ENCODE results near the gene ARAP1.

ARAP1 gene

GRCh38 chr11:72635933-72636332 is 116.3 kb downstream of the ARAP1 start:
- DNase-seq (ENCODE audit: extremely low read depth, insufficient read length): no peak
- TF ChIP-seq CTCF (IDR thresholded peaks at IDR 0.05; ENCODE audit: insufficient read depth, low read length, poor library complexity, severe bottlenecking): no peak
- H3K4me3 ChIP-seq (replicated peaks; ENCODE audit: low read depth, low read length): no peak overlapping the region
- peaks cover 2% of the 10 kb centered on the region for H3K27me3 ChIP-seq (replicated peaks; ENCODE audit: control insufficient read depth, insufficient read depth, low read length)
- H3K36me3 ChIP-seq (ENCODE audit: control insufficient read depth, insufficient read depth, low read length): no peaks in the 10 kb centered on the region

- no peak for DNase-seq (ENCODE audit: extremely low read depth, insufficient read length)
- Histone ChIP-seq H3K4me3 (replicated peaks; ENCODE audit: low read depth, low read length) (no peak overlapping the region), H3K36me3 (ENCODE audit: control insufficient read depth, insufficient read depth, low read length) (no peaks in the 10 kb centered on the region), H3K27me3 (replicated peaks; ENCODE audit: control insufficient read depth, insufficient read depth, low read length) (peaks cover 2% of the 10 kb centered on the region)
- no peak for TF ChIP-seq CTCF (IDR thresholded peaks at IDR 0.05; ENCODE audit: insufficient read depth, low read length, poor library complexity, severe bottlenecking)
Observed at GRCh38 chr11:72635309-72635915, 116.8 kb downstream of the ARAP1 start.

Measured in GM06990 (cell line).